ENCODE measurements around the gene DNAH6.

- TF ChIP-seq PREB (CRISPR knock-in tag; IDR thresholded peaks at IDR 0.05; ENCODE audit: borderline replicate concordance), result no peak
- no peak for TF ChIP-seq CTCF (IDR thresholded peaks at IDR 0.05)
- no peak for TF ChIP-seq E2F1 (CRISPR knock-in tag; IDR thresholded peaks at IDR 0.05)
- no peak for TF ChIP-seq AFF4 (CRISPR knock-in tag; IDR thresholded peaks at IDR 0.05; ENCODE audit: borderline replicate concordance)
- TF ChIP-seq MAX (CRISPR knock-in tag; IDR thresholded peaks at IDR 0.05), result no peak
- TF ChIP-seq MXD4 (CRISPR knock-in tag; IDR thresholded peaks at IDR 0.05; ENCODE audit: borderline replicate concordance), result no peak
- no peak for TF ChIP-seq ELF4 (CRISPR knock-in tag; IDR thresholded peaks at IDR 0.05; ENCODE audit: low read depth)
- no peak for TF ChIP-seq USF1 (CRISPR knock-in tag; IDR thresholded peaks at IDR 0.05)
- TF ChIP-seq ZNF532 (CRISPR knock-in tag; IDR thresholded peaks at IDR 0.05; ENCODE audit: borderline replicate concordance), result no peak
- TF ChIP-seq HMGXB4 (CRISPR knock-in tag; IDR thresholded peaks at IDR 0.05), result no peak
These were observed 124.1 kb downstream of the DNAH6 start for GRCh38 chr2:84640411-84640810.

Data from WTC11 (cell line).